Astrocyte (in vitro differentiated cells and primary cell): ENCODE data around the gene ARNT2. TPM values are rescaled to one million over a fixed set of nuclear protein-coding genes. Genes with fewer than 3 reads are reported as not detected.
"Not testable (repeated sequence)": the region's sequence is repeated elsewhere in the genome, so short reads cannot be mapped to it uniquely, and the experiment has no call there.

Experiments used
- DNase-seq: peaks from one replicate; pipeline ENCODE4 v3.0.0-alpha.2; 2010; ENCODE audit warnings: low read depth
- FAIRE-seq: peaks from 2 replicates; lab custom pipeline; 2011; peaks lifted over from hg19 to GRCh38; lab: Jason Lieb, UNC
- H2AFZ ChIP-seq: 2 replicates; pipeline ENCODE4 v1.6.0; 2012; ENCODE audit warnings: low read depth, low read length, inconsistent platforms
- H3K27ac ChIP-seq: 2 replicates; pipeline ENCODE4 v1.5.1; 2011; ENCODE audit warnings: low read depth, low read length, inconsistent platforms
- H3K27me3 ChIP-seq: 2 replicates; pipeline ENCODE4 v1.6.0; 2011; ENCODE audit warnings: low read length, inconsistent platforms; ENCODE audit not compliant: insufficient read depth
- H3K36me3 ChIP-seq: 2 replicates; pipeline ENCODE4 v1.5.1; 2011; ENCODE audit warnings: low read length, inconsistent platforms; ENCODE audit not compliant: insufficient read depth
- H3K4me1 ChIP-seq: 2 replicates; pipeline ENCODE4 v1.5.1; 2011; ENCODE audit warnings: low read length, inconsistent platforms; ENCODE audit not compliant: insufficient read depth
- H3K4me2 ChIP-seq: 2 replicates; pipeline ENCODE4 v1.6.0; 2012; ENCODE audit warnings: low read length, inconsistent platforms
- H3K4me3 ChIP-seq: 2 replicates; pipeline ENCODE4 v1.5.1; 2011; ENCODE audit warnings: low read depth, mild to moderate bottlenecking, low read length, inconsistent platforms; ENCODE audit not compliant: insufficient read depth
- H3K79me2 ChIP-seq: 2 replicates; pipeline ENCODE4 v1.6.0; 2012; ENCODE audit warnings: mild to moderate bottlenecking, low read length, inconsistent platforms; ENCODE audit not compliant: insufficient read depth
- H3K9ac ChIP-seq: 2 replicates; pipeline ENCODE4 v1.6.0; 2012; ENCODE audit warnings: mild to moderate bottlenecking, low read length, inconsistent platforms
- H3K9me3 ChIP-seq: 2 replicates; pipeline ENCODE4 v1.5.1; 2012; ENCODE audit warnings: low read depth, mild to moderate bottlenecking, low read length, inconsistent platforms; ENCODE audit not compliant: insufficient read depth
- H4K20me1 ChIP-seq: 2 replicates; pipeline ENCODE4 v1.6.0; 2012; ENCODE audit warnings: low read length, inconsistent platforms; ENCODE audit not compliant: insufficient read depth
- H3K27ac Mint-ChIP-seq: one replicate; pipeline ENCODE4 v1.8.0; 2021; ENCODE audit warnings: mild to moderate bottlenecking, mixed read lengths; ENCODE audit not compliant: unreplicated experiment
- H3K27me3 Mint-ChIP-seq: one replicate; pipeline ENCODE4 v1.8.0; 2021; ENCODE audit warnings: low read depth, mixed read lengths; ENCODE audit not compliant: unreplicated experiment
- H3K36me3 Mint-ChIP-seq: one replicate; pipeline ENCODE4 v1.8.0; 2021; ENCODE audit warnings: low read depth, mixed read lengths; ENCODE audit not compliant: unreplicated experiment
- H3K4me1 Mint-ChIP-seq: one replicate; pipeline ENCODE4 v1.8.0; 2021; ENCODE audit warnings: low read depth, mixed read lengths; ENCODE audit not compliant: unreplicated experiment
- H3K4me3 Mint-ChIP-seq: one replicate; pipeline ENCODE4 v1.8.0; 2021; ENCODE audit warnings: mild to moderate bottlenecking, moderate library complexity, mixed read lengths; ENCODE audit not compliant: unreplicated experiment
- H3K9me3 Mint-ChIP-seq: one replicate; pipeline ENCODE4 v1.8.0; 2021; ENCODE audit warnings: mild to moderate bottlenecking, mixed read lengths; ENCODE audit not compliant: unreplicated experiment
- EZH2 ChIP-seq: IDR thresholded peaks from 2 replicates; pipeline ENCODE4 v1.6.1; 2012; ENCODE audit warnings: mild to moderate bottlenecking, low read length, inconsistent platforms; ENCODE audit not compliant: insufficient read depth
- total RNA-seq: library from RNA; stranded (reverse); gene quantifications from 2 replicates; pipeline ENCODE4 v1.2.1, GENCODE V29; 2021
- TF ChIP-seq, protein P1 (sequence below): IDR thresholded peaks from 2 replicates; pipeline ENCODE4 v1.5.1; 2011; ENCODE audit warnings: low read depth, mild to moderate bottlenecking, inconsistent platforms, low read length, moderate library complexity; ENCODE audit not compliant: insufficient read depth

Gene ARNT2
- total RNA-seq, 1 donor from 2014 or later, result 3.5 TPM

DNA sequence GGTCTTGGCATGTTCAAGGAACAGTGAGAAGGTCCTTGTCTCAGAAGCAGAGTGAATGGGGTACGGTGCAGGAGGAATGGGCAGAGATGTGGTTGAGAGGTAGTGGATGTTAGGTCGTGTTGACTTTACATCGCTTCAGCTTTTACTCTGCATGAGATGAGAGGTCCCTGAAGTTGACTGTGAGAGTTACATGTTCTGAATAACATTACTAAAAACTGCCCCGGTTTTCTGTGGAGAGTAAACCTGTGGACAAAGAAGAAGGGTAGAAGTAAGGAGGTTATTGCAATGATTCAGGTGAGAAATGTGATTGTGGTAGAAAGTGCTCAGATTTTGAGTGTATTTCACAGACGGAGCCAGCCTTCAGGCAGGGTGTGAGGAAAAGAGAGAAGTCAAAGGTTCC lies 105.6 kb downstream of the ARNT2 start:
- Histone ChIP-seq H3K36me3 (no peaks in the 10 kb centered on the region), H3K4me3 (no peak overlapping the region), H3K9me3 (no peaks in the 10 kb centered on the region), H2AFZ (no peak overlapping the region), H3K4me1 (peaks cover 24% of the 10 kb centered on the region), H3K27ac (no peak overlapping the region), H4K20me1 (no peaks in the 10 kb centered on the region), H3K27me3 (no peaks in the 10 kb centered on the region), H3K4me2 (no peak overlapping the region), H3K9ac (no peak overlapping the region), H3K79me2 (no peaks in the 10 kb centered on the region)
- H3K9me3 Mint-ChIP-seq, result no peaks in the 10 kb centered on the region
- peak; percentile 34 for FAIRE-seq
- H3K36me3 Mint-ChIP-seq, result no peaks in the 10 kb centered on the region
- DNase-seq, result no peak
- no peaks in the 10 kb centered on the region for H3K27me3 Mint-ChIP-seq
- peaks cover 9% of the 10 kb centered on the region for H3K4me1 Mint-ChIP-seq
- H3K27ac Mint-ChIP-seq, result no peak overlapping the region
- no peak overlapping the region for H3K4me3 Mint-ChIP-seq
- no peak for TF ChIP-seq EZH2

DNA sequence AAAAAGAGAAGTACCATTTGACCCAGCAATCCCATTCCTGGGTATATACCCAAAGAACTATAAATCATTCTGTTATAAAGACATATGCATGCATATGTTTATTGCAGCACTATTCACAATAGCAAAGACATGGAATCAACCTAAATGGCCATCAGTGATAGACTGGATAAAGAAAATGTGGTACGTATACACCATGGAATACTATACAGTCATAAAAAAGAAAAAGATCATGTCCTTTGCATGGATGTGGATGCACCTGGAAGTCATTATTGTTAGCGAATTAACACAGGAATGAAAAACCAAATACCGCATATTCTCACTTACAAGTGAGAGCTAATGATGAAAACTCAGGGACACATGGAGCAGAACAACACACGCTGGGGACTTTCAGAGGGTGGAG lies 106.8 kb downstream of the ARNT2 start:
- H3K9ac ChIP-seq, H3K27me3 ChIP-seq, H3K4me2 ChIP-seq, H3K4me3 Mint-ChIP-seq, H3K36me3 ChIP-seq, FAIRE-seq, H3K9me3 ChIP-seq, H3K4me3 ChIP-seq, DNase-seq, H3K79me2 ChIP-seq, H3K9me3 Mint-ChIP-seq, H4K20me1 ChIP-seq, H3K27ac ChIP-seq, H3K27ac Mint-ChIP-seq, H3K27me3 Mint-ChIP-seq, H3K36me3 Mint-ChIP-seq, H2AFZ ChIP-seq: not testable (repeated sequence)
- peaks cover 24% of the 10 kb centered on the region for H3K4me1 ChIP-seq
- peaks cover 13% of the 10 kb centered on the region for H3K4me1 Mint-ChIP-seq

DNA sequence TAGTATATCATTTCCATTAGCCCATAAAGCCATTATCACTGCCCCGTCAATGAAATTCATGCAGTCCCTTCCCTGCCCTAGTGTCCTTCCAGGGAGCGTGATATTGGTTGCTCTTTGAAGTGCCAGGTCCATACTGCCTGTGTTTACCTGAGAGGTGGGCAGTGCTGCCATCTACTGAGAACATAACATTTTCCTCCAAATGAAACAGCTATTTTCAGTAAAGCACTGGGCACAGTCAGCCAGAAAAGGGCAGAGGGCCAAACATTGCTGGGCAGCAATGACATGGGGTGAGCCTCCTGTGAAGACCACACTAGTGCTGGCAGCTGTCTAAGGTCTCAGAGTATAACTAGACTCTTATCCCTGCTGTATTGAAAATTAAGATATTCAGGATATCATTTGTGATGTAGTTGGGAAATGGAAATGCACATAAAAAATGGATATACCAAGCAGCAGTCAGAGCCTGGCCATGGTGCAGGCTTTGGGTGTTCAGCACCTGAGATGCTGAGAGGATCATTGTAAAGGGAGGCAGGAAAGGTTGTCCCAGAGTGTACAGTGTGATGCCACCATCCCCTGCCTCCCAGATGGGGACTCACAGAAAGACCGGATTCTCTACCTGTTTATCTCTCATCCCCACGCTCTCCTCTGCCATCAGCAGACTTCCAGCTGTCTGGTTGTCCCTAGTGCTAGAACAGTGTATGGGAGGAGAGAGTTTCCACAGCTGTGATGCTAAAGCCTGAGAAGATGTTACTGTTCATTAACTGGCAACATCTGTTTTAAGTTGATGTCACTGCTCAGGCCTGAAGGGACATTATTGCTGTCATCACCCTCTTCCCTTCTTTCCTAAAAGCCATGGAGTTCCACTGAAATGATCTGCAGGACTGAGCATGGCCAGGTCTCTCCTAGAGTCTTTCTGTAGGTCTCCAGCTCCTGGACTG lies 108.8 kb downstream of the ARNT2 start:
- Mint-ChIP-seq H3K4me1 (peaks cover 13% of the 10 kb centered on the region), H3K9me3 (no peaks in the 10 kb centered on the region), H3K4me3 (no peak overlapping the region), H3K27me3 (no peaks in the 10 kb centered on the region), H3K36me3 (no peaks in the 10 kb centered on the region), H3K27ac (no peak overlapping the region)
- Histone ChIP-seq H3K9ac (no peak overlapping the region), H3K4me1 (peaks cover 13% of the 10 kb centered on the region), H3K36me3 (no peaks in the 10 kb centered on the region), H4K20me1 (no peaks in the 10 kb centered on the region), H3K27me3 (no peaks in the 10 kb centered on the region), H3K79me2 (no peaks in the 10 kb centered on the region), H3K27ac (no peak overlapping the region), H3K4me3 (no peak overlapping the region), H3K4me2 (no peak overlapping the region), H2AFZ (no peak overlapping the region), H3K9me3 (no peaks in the 10 kb centered on the region)
- no peak for DNase-seq
- no peak for FAIRE-seq
- TF ChIP-seq, protein P1, sequence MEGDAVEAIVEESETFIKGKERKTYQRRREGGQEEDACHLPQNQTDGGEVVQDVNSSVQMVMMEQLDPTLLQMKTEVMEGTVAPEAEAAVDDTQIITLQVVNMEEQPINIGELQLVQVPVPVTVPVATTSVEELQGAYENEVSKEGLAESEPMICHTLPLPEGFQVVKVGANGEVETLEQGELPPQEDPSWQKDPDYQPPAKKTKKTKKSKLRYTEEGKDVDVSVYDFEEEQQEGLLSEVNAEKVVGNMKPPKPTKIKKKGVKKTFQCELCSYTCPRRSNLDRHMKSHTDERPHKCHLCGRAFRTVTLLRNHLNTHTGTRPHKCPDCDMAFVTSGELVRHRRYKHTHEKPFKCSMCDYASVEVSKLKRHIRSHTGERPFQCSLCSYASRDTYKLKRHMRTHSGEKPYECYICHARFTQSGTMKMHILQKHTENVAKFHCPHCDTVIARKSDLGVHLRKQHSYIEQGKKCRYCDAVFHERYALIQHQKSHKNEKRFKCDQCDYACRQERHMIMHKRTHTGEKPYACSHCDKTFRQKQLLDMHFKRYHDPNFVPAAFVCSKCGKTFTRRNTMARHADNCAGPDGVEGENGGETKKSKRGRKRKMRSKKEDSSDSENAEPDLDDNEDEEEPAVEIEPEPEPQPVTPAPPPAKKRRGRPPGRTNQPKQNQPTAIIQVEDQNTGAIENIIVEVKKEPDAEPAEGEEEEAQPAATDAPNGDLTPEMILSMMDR, result no peak
- no peak for TF ChIP-seq EZH2
